HCT116 (cell line): ENCODE measurements around the gene DNASE2. TPM values are rescaled to one million over a fixed set of nuclear protein-coding genes. Genes with fewer than 3 reads are reported as not detected.

ENCODE experiments used
- ATAC-seq: fragments of 200-7000 bp; cut with Tn5 transposase; 2 replicates; pipeline ENCODE4 v1.9.1; 2020; ENCODE audit warnings: mild to moderate bottlenecking, moderate library complexity
- BruUV-seq: library from RNA; stranded (reverse); fragments of 400-500 nt; replicated peaks from 2 replicates; lab custom pipeline; 2021; lab: Mats Ljungman, UMichigan
- CTCF ChIA-PET: fragments of 300-600 bp; sonication (Branson Sonifier 250); formaldehyde crosslinking; loops from one replicate; lab custom pipeline; 2021; ENCODE audit warnings: antibody characterized with exemption; lab: Charles Lee
- POLR2A ChIA-PET: fragments of 300-600, 350-600 bp; sonication (Branson Sonifier 250); formaldehyde crosslinking; loops from one replicate; lab custom pipeline; 2021; ENCODE audit warnings: antibody characterized with exemption; lab: Charles Lee
- RAD21 ChIA-PET, 2 experiments: fragments of 300-600 bp; sonication (Branson Sonifier 250); formaldehyde crosslinking; loops; one replicate each; lab custom pipeline; 2023; ENCODE audit warnings: low total read pairs in 2 of 2; ENCODE audit not compliant: uncharacterized antibody in 2 of 2, unreplicated experiment in 2 of 2, low non-redundant PET in 1 of 2; lab: Charles Lee
- DNase-seq: peaks from one replicate; pipeline ENCODE4 v3.0.0-alpha.2; 2010; ENCODE audit warnings: low read depth, low spot score
- H2AFZ ChIP-seq: fragments of 200-600 bp; shearing (Covaris generic), sonication (generic); 2 replicates; pipeline ENCODE4 v1.6.1; 2017; ENCODE audit warnings: low read depth, mixed run types, mixed read lengths, antibody characterized with exemption, low read length; ENCODE audit not compliant: poor library complexity, severe bottlenecking
- H3K27ac ChIP-seq: 2 replicates; pipeline ENCODE4 v1.5.1; 2012; ENCODE audit warnings: low read depth, low read length
- H3K27me3 ChIP-seq: fragments of 200-600 bp; sonication (generic); 2 replicates; pipeline ENCODE4 v1.6.1; 2016; ENCODE audit warnings: mixed run types, low read length, mixed read lengths; ENCODE audit not compliant: insufficient read depth
- H3K36me3 ChIP-seq, 2 experiments: fragments of 200-500 bp in 1 of 2; fragments of 200-600 bp in 1 of 2; sonication (Bioruptor generic) in 1 of 2; sonication (generic) in 1 of 2; 2 replicates each; pipeline versions ENCODE4 v1.5.1 to v1.6.1; 2014 to 2016; ENCODE audit warnings: low read length in 2 of 2, inconsistent platforms in 1 of 2, mixed read lengths in 1 of 2, mixed run types in 1 of 2; ENCODE audit not compliant: insufficient read depth in 2 of 2, control insufficient read depth in 1 of 2
- H3K4me1 ChIP-seq, 2 experiments: fragments of 200-600 bp in 1 of 2; sonication (generic) in 1 of 2; 2 replicates each; pipeline versions ENCODE4 v1.5.1 to v1.6.1; 2012 to 2017; ENCODE audit warnings: low read length in 2 of 2, inconsistent platforms in 1 of 2, mild to moderate bottlenecking in 1 of 2, mixed read lengths in 1 of 2, mixed run types in 1 of 2, moderate library complexity in 1 of 2; ENCODE audit not compliant: insufficient read depth in 2 of 2, control insufficient read depth in 1 of 2
- H3K4me2 ChIP-seq: fragments of 200-600 bp; sonication (generic); 2 replicates; pipeline ENCODE4 v1.6.1; 2017; ENCODE audit warnings: mixed run types, low read length, mixed read lengths
- H3K4me3 ChIP-seq, 2 experiments: fragments of 200-600 bp in 1 of 2; sonication (generic) in 1 of 2; replicated peaks in 1 of 2; 2 replicates each; pipeline ENCODE4 v1.5.1; 2011 to 2016; ENCODE audit warnings: low read length in 2 of 2, control low read depth in 1 of 2, low read depth in 1 of 2, mild to moderate bottlenecking in 1 of 2, mixed read lengths in 1 of 2, mixed run types in 1 of 2
- H3K79me2 ChIP-seq: fragments of 200-600 bp; sonication (generic); 2 replicates; pipeline ENCODE4 v1.6.1; 2017; ENCODE audit warnings: mild to moderate bottlenecking, mixed run types, low read length, moderate library complexity, mixed read lengths; ENCODE audit not compliant: insufficient read depth
- H3K9ac ChIP-seq: fragments of 200-600 bp; sonication (generic); 2 replicates; pipeline ENCODE4 v1.6.1; 2016; ENCODE audit warnings: low read length, mixed read lengths
- H3K9me2 ChIP-seq: fragments of 200-600 bp; sonication (generic), shearing (Covaris generic); 2 replicates; pipeline ENCODE4 v1.6.1; 2017; ENCODE audit warnings: mixed run types, mild to moderate bottlenecking, moderate library complexity; ENCODE audit not compliant: insufficient read depth
- H3K9me3 ChIP-seq, 2 experiments: fragments of 200-500 bp in 1 of 2; fragments of 200-600 bp in 1 of 2; sonication (Bioruptor generic) in 1 of 2; sonication (generic) in 1 of 2; 2 replicates each; pipeline ENCODE4 v1.6.1; 2014 to 2017; ENCODE audit warnings: low read length in 2 of 2, mixed read lengths in 2 of 2, inconsistent platforms in 1 of 2, low read depth in 1 of 2, mild to moderate bottlenecking in 1 of 2, mixed run types in 1 of 2, moderate library complexity in 1 of 2; ENCODE audit not compliant: control insufficient read depth in 1 of 2, insufficient read depth in 1 of 2
- H4K20me1 ChIP-seq: fragments of 200-600 bp; sonication (generic), shearing (Covaris generic); 2 replicates; pipeline ENCODE4 v1.6.1; 2017; ENCODE audit warnings: mixed run types, mild to moderate bottlenecking, moderate library complexity; ENCODE audit not compliant: insufficient read depth
- CBX3 ChIP-seq: IDR thresholded peaks from 2 replicates; pipeline ENCODE4 v1.6.1; 2012; ENCODE audit warnings: low read depth
- EGR1 ChIP-seq: IDR thresholded peaks from 2 replicates; pipeline ENCODE4 v1.6.1; 2012; ENCODE audit warnings: low read depth
- ELF1 ChIP-seq: IDR thresholded peaks from 2 replicates; pipeline ENCODE4 v1.6.1; 2012; ENCODE audit warnings: low read depth, borderline replicate concordance
- EZH2 ChIP-seq: fragments of 200-600 bp; sonication (generic); IDR thresholded peaks from 2 replicates; pipeline ENCODE4 v1.6.1; 2017; ENCODE audit warnings: antibody characterized with exemption, mixed run types
- EZH2phosphoT487 ChIP-seq: fragments of 200-600 bp; IDR thresholded peaks from 2 replicates; pipeline ENCODE4 v1.6.1; 2018; ENCODE audit warnings: antibody characterized with exemption, borderline replicate concordance
- FOSL1 ChIP-seq: IDR thresholded peaks from 2 replicates; pipeline ENCODE4 v1.6.1; 2012; ENCODE audit warnings: low read depth
- JUND ChIP-seq: IDR thresholded peaks from 2 replicates; pipeline ENCODE4 v1.6.1; 2012
- POLR2A ChIP-seq: IDR thresholded peaks from 2 replicates; pipeline ENCODE4 v1.7.0; 2011; ENCODE audit warnings: borderline replicate concordance; ENCODE audit not compliant: insufficient read depth, insufficient read length; ENCODE audit errors: extremely low read depth
- POLR2AphosphoS5 ChIP-seq: IDR thresholded peaks from 2 replicates; pipeline ENCODE4 v1.6.1; 2011; ENCODE audit warnings: mild to moderate bottlenecking, low read depth, low read length, moderate library complexity
- RAD21 ChIP-seq: IDR thresholded peaks from 2 replicates; pipeline ENCODE4 v1.6.1; 2012; ENCODE audit warnings: low read depth, mild to moderate bottlenecking
- SP1 ChIP-seq: IDR thresholded peaks from 2 replicates; pipeline ENCODE4 v1.6.1; 2012; ENCODE audit warnings: low read depth
- SRF ChIP-seq: IDR thresholded peaks from 2 replicates; pipeline ENCODE4 v1.6.1; 2012; ENCODE audit warnings: low read depth
- TCF7L2 ChIP-seq: IDR thresholded peaks from 2 replicates; pipeline ENCODE4 v1.7.0; 2011; ENCODE audit warnings: borderline replicate concordance, inconsistent platforms; ENCODE audit not compliant: insufficient read depth, insufficient read length; ENCODE audit errors: extremely low read depth
- YY1 ChIP-seq: IDR thresholded peaks from 2 replicates; pipeline ENCODE4 v1.6.1; 2011; ENCODE audit warnings: low read length, low read depth, moderate library complexity, mild to moderate bottlenecking; ENCODE audit not compliant: insufficient replicate concordance; ENCODE audit errors: extremely low read depth
- ZFX ChIP-seq: fragments of 450-650 bp; IDR thresholded peaks from 2 replicates; pipeline ENCODE4 v1.6.1; 2017
- ZNF274 ChIP-seq: fragments of 200-500 bp; sonication (Bioruptor generic); IDR thresholded peaks from 2 replicates; pipeline ENCODE4 v1.6.1; 2014; ENCODE audit warnings: mild to moderate bottlenecking, low read depth, low read length, inconsistent platforms
- intact Hi-C: fragments of 100-400 bp; cut with micrococcal nuclease; formaldehyde crosslinking; loops from 2 replicates; pipeline ENCODE4 v1.10.0; 2022
- total RNA-seq: library from RNA; stranded (reverse); gene quantifications from one replicate; pipeline ENCODE4 v1.2.1, GENCODE V29; 2021; ENCODE audit not compliant: unreplicated experiment
- TF ChIP-seq, protein P1 (sequence below): IDR thresholded peaks from 2 replicates; pipeline ENCODE4 v1.6.1; 2012
- TF ChIP-seq, protein P2 (sequence below): IDR thresholded peaks from 2 replicates; pipeline ENCODE4 v1.6.1; 2012
- TF ChIP-seq, protein P3 (sequence below): IDR thresholded peaks from 2 replicates; pipeline ENCODE4 v1.6.1; 2011; ENCODE audit warnings: mild to moderate bottlenecking, low read length, moderate library complexity; ENCODE audit not compliant: insufficient replicate concordance; ENCODE audit errors: extremely low read depth
- TF ChIP-seq, protein P4 (sequence below): IDR thresholded peaks from 2 replicates; pipeline ENCODE4 v1.6.1; 2012; ENCODE audit warnings: low read depth

DNASE2 gene
- total RNA-seq, 1 experiment from 2014 or later, result 36.6 TPM

DNA sequence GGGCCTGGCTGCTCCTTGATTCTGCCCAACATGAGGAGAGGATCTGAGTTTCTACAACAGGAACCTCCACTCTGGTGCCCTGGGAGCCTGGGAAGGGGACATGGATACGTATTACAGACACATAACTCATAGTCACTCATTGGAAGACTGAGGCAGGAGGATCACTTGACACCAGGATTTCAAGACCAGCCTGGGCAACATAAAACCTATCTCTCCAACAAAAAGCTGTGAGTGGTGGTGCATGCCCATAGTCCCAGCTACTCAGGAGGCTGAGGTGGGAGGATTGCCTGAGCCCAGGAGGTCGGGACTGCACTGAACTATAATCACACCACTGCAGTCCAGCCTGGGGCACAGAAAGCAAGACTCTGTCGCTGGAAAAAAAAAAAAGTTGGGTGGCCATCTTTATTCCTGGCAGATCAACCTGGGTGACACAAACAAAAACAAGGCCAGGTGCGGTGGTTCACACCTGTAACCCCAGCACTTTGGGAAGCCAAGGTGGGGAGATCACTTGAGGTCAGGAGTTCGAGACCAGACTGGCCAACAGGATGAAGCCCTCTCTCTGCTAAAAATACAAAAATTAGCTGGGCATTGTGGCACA, 6.9 kb upstream of the DNASE2 start:
- Histone ChIP-seq H4K20me1 (no peaks in the 10 kb centered on the region), H2AFZ (no peak overlapping the region), H3K9me2 (no peaks in the 10 kb centered on the region), H3K4me2 (no peak overlapping the region), H3K9ac (no peak overlapping the region), H3K9me3 (peaks cover 0 to 14% of the 10 kb centered on the region in 2 experiments; a peak in 2 of 4 replicates), H3K4me1 (peaks cover 8 to 17% of the 10 kb centered on the region in 2 experiments; a peak in 3 of 4 replicates), H3K79me2 (peaks cover 9% of the 10 kb centered on the region; the same call in 1 of the 2 replicates), H3K27me3 (no peaks in the 10 kb centered on the region), H3K27ac (no peak overlapping the region), H3K36me3 (peaks cover 0 to under 1% of the 10 kb centered on the region in 2 experiments; a peak in 1 of 4 replicates), H3K4me3 (no peak overlapping the region)
- BruUV-seq, result no TSS peak
- CTCF ChIA-PET, result no interaction called here
- ATAC-seq (no peak), DNase-seq (no peak)
- intact Hi-C loops, result no loop called here
- TF ChIP-seq CBX3 (no peak), ZNF274 (no peak), SRF (no peak), SP1 (no peak), POLR2A (no peak), RAD21 (no peak), EZH2phosphoT487 (no peak), POLR2AphosphoS5 (no peak), ZFX (no peak), YY1 (no peak), FOSL1 (no peak), EZH2 (no peak), ELF1 (no peak), TCF7L2 (no peak), EGR1 (no peak), JUND (no peak)
- TF ChIP-seq, protein P1, sequence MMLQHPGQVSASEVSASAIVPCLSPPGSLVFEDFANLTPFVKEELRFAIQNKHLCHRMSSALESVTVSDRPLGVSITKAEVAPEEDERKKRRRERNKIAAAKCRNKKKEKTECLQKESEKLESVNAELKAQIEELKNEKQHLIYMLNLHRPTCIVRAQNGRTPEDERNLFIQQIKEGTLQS, result no peak
- TF ChIP-seq, protein P2, sequence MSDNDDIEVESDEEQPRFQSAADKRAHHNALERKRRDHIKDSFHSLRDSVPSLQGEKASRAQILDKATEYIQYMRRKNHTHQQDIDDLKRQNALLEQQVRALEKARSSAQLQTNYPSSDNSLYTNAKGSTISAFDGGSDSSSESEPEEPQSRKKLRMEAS, result no peak
- TF ChIP-seq, protein P3, sequence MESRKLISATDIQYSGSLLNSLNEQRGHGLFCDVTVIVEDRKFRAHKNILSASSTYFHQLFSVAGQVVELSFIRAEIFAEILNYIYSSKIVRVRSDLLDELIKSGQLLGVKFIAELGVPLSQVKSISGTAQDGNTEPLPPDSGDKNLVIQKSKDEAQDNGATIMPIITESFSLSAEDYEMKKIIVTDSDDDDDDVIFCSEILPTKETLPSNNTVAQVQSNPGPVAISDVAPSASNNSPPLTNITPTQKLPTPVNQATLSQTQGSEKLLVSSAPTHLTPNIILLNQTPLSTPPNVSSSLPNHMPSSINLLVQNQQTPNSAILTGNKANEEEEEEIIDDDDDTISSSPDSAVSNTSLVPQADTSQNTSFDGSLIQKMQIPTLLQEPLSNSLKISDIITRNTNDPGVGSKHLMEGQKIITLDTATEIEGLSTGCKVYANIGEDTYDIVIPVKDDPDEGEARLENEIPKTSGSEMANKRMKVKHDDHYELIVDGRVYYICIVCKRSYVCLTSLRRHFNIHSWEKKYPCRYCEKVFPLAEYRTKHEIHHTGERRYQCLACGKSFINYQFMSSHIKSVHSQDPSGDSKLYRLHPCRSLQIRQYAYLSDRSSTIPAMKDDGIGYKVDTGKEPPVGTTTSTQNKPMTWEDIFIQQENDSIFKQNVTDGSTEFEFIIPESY, result no peak
- TF ChIP-seq, protein P4, sequence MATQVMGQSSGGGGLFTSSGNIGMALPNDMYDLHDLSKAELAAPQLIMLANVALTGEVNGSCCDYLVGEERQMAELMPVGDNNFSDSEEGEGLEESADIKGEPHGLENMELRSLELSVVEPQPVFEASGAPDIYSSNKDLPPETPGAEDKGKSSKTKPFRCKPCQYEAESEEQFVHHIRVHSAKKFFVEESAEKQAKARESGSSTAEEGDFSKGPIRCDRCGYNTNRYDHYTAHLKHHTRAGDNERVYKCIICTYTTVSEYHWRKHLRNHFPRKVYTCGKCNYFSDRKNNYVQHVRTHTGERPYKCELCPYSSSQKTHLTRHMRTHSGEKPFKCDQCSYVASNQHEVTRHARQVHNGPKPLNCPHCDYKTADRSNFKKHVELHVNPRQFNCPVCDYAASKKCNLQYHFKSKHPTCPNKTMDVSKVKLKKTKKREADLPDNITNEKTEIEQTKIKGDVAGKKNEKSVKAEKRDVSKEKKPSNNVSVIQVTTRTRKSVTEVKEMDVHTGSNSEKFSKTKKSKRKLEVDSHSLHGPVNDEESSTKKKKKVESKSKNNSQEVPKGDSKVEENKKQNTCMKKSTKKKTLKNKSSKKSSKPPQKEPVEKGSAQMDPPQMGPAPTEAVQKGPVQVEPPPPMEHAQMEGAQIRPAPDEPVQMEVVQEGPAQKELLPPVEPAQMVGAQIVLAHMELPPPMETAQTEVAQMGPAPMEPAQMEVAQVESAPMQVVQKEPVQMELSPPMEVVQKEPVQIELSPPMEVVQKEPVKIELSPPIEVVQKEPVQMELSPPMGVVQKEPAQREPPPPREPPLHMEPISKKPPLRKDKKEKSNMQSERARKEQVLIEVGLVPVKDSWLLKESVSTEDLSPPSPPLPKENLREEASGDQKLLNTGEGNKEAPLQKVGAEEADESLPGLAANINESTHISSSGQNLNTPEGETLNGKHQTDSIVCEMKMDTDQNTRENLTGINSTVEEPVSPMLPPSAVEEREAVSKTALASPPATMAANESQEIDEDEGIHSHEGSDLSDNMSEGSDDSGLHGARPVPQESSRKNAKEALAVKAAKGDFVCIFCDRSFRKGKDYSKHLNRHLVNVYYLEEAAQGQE, result no peak
- RAD21 ChIA-PET, result no interaction called here
- POLR2A ChIA-PET, result no interaction called here
